Measurements from ENCODE around the gene MMP27. TPM values are rescaled to one million over a fixed set of nuclear protein-coding genes. Genes with fewer than 3 reads are reported as not detected.
A peak's percentile ranks its signal among the peaks of the same experiment; 100 is the strongest.

Gene MMP27
- polyA plus RNA-seq, 5 donors = not detected

DNA sequence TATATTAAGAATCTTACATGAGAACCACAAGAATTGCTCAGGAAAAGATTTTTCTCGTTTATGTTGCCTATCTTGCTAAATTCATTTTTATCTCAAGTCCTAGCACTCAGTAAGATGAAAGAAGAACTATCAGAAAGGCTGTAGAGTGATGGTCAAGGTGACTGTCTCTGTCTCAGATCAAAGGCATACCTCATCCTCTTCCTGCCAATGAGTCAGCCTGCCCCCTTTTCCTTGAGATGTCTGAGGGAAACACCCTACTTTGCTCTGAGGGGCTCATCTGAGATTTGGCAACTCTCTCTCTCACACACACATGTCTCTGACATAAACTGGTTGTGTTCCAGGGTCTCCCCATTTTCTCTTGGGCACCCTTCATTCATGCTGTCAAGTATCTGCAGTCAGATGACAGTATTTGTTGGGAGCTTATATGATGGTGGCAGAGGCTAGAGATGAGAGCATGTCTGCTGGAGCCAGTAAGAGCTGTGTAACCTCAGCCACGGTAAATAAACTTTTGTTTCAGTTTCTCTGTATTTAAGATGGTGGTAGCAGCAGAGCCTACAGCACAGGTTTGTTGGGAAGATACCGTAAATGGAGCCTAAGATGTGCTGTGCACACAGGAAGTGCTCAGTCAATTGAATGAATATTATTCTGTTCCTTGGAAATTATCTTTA is 1.6 kb downstream of the MMP27 start:
- DNase-seq = no peak

- DNase-seq = no peak
These were observed 10.4 kb downstream of the MMP27 start for GRCh38 chr11:102695201-102695600.

DNA sequence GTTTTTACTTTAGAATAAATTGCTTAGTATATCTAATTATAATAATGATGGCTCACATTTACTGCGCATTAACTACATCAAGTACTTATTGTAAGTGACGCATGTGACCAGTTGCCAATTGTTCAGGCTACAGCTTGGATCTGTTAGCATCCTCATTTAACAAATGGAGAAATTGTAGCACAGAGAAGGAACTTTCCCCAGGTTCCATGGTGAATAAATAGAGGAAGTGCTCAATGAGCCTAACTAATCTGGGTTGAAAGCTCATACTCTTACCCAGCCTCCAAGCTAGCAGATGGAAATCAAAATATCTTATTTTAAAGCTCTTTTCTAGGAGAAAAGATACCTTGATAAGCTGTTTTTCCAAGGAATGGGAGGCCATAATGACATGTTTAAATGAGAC is 19.8 kb downstream of the MMP27 start:
- no peak for DNase-seq

DNA sequence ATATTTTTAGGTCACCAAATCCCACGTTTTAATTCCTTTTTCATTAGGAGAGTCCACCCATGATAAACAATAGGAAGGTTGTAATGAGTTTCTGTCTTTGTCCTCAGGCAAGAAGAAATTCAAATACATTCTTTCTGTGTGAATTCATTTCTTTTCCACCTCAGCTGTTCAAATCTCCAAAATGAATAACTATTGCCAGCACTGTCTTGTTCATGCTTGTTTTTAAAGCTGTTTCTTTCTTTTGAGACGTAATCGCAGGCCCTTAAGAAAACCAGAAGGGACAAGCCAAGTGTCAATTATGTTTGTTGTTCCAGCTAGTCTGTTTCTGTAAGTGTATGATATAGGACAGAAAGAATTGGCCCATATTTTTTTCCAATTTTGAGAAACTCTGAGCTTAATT is 20.2 kb downstream of the MMP27 start:
- DNase-seq = no peak

DNA sequence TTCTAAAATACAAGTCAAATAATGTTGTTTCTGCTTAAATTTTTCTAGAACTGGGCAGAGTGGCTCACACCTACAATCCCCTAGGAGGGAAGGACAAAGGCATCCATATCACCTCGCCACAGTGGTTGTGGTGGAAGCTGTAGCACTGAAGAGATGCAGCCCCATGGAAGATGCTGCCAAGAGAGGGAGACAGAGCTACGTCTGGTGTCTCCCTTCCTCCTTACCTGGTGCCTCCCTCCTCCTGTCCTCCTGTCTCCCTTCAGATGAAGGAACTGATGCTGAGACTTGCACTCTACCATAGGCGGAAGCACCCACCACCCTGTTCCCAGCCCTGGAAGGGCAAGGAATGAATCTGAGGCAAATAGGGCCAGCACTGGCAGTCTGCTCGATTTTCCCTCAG is 22.3 kb downstream of the MMP27 start:
- no peak for DNase-seq

- DNase-seq = no peak
These were observed 24.6 kb downstream of the MMP27 start for GRCh38 chr11:102680945-102681344.

DNA sequence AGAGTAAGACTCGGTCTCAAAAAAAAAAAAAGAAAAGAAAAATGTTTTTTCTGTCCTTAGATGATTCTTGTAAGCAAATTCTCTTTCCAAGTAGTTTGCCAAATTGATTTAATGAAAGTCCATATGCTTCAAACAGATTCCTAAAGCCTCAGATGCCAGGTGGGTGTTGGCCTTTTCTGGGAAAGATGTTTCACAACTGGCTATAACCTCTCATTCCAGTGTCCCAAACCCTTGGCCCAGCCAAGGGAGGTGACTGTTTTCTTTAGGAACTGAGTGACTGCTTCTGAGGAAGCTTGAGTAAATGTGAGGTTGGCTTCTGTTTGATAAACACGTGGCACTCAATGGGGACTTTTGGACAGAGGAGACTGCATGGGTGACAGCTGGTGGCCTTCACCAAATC is 27.5 kb downstream of the MMP27 start:
- DNase-seq = no peak

- no peak for DNase-seq
These were observed 29.5 kb downstream of the MMP27 start for GRCh38 chr11:102676084-102676483.

DNA sequence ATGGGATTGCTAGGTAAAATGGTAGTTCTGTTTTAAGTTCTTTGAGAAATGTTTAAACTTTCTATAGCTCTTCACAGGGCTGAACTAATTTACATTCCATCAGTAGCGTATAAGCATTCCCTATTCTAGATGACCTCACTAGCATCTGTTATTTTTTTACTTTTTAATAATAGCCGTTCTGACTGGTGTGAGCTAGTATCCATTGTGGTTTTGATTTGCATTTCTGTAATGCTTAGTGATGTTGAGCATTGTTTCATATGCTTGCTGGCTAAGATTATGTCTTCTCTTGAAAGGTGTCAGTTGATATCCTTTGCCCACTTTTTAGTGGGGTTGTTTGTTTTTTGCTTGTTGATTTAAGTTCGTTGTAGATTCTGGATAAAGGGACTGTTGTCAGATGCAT is 35.9 kb downstream of the MMP27 start:
- DNase-seq = no peak

DNA sequence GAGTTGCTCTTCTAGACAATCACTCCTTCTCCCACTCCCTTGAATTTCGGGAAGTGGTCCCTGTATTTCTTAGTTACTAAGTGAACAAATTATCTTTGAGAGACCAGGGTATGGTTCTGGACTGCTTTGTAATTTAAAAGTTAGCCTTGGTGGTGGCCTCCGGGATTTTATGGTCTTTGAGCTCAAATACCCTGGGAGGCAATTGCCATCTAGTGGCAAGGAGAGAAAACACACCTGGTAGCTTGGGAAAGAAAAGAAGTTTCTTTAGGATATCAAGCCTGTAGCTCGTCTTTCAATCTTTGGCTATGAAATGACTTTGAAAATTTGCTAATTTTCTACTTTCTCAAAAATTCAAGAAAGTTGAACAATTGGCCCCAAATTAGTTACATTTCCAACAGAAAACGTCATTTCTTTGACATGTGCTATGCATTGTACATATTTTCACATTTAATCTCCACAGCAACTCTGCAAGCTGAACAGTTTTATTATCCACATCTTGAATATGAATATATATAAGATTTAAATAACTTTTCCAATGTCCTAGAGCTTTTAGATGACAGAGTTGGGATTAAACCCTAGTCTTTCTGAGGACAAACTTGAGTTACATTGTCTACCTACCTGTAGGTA is 39.1 kb downstream of the MMP27 start:
- DNase-seq = peak in 1 of 2 donors; percentile 26

- no peak for DNase-seq
These were observed 41.4 kb downstream of the MMP27 start for GRCh38 chr11:102664001-102664752.

GRCh38 chr11:102662607-102663006 is 43.0 kb downstream of the MMP27 start:
- no peak for DNase-seq

DNA sequence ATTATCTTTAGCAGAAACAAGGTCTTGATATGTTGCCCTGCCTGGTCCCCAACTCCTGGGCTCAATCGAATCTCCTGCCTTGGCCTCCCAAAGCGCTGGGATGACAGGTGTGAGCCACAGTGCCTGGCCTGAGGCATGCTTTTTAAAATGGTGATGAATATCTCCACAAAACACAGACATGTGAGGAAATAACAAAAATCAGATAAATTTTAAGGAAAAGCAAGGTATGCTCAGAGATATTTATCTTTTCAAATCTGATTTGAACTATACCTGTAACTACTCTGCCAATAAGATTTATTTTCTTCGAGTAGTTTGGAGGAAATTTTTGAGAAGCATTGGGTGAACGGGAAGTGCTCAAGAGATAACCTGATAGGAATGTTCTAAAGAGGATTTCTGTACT is 44.5 kb downstream of the MMP27 start:
- no peak for DNase-seq

DNA sequence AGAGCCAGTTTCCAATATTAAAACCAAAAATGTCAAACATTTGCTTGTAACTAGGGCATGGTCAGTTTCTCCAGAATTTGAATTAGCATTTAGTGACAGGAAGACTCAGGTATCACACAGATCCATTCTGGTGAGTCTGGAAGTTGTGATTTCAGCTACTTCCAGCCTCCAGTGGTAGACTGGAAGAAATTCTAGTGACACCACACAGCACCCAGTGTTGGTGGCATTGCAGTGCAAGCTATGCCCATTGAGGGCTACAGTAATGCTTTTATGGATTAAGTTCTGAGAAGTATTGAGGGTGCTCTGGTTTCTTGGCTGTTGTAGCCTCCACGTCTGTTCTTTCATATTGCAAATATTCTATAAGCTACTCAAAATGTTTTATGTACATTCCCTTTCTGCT is 49.0 kb downstream of the MMP27 start:
- no peak for DNase-seq

GRCh38 chr11:102655547-102655946 is 50.0 kb downstream of the MMP27 start:
- no peak for DNase-seq

DNA sequence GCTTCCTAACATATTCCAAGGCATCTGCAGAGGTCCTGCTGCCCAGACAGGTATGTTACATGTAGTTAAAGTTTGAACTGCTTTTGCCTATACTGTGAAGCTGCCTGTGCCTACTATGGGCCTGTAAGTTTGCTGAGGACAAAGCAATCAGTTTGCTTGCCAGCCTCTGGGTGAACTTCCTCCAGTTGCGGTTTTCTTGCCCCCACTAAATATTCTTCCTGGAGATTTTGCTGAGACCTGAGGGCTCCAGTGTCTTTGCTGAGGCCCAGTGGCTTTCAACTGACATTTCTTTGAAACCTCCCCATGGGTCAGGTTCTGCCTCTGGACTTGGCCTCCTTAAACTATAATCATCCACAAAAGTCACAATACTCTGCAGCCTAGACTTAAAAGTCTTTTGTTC is 50.8 kb downstream of the MMP27 start:
- DNase-seq = no peak

DNA sequence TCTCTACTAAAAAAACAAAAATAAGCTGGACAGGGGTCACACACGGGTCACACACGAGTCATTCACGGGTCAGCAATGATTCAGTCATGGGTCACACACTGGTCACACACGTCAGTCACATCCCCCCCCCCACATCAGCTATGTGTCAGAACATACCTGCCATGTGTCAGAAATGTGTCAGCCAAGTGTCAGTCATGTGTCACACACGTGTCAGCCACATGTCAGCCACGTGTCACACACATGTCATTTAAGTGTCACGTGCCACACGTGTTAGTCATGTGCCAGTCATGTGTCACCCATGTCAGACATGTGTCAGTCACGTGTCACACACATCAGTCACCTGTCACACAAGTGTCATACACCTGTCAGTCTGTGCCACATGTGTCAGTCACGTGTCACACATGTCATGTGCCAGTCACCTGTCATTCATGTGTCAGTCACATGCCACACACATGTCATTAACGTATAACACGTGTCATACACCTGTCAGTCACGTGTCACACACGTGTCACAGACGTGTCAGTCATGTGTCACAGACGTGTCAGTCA is 51.8 kb downstream of the MMP27 start:
- no peak for DNase-seq

DNA sequence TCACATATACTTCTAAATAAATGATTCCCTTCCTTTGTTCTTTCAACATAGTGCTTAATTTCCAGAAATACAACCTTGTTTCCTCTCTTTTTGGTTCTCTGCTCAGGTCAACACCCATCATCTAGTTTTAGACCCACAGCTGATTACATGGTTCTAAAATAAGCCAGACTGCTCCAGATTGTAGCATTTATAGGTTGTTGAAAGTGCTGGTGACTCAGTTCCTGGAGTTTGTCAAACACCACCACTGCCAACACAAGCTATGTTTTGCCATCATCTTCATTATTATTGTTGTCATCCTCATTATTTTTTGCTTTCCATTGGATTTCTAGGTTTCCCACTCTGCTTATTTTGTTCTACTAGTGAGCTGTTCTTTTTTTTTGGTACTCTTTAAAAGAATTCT is 58.1 kb downstream of the MMP27 start:
- DNase-seq = no peak

- no peak for DNase-seq
These were observed 61.6 kb downstream of the MMP27 start for GRCh38 chr11:102643941-102644340.

Data from right lung (tissue), 5 donors.